CD4-positive, alpha-beta T cell treated with Interferon gamma for 1 hour (primary cell): ENCODE results near the gene MMADHC.

Experiments used
- DNase-seq: peaks from one replicate; pipeline ENCODE4 v3.0.0-alpha.2; 2020

The MMADHC gene

DNA sequence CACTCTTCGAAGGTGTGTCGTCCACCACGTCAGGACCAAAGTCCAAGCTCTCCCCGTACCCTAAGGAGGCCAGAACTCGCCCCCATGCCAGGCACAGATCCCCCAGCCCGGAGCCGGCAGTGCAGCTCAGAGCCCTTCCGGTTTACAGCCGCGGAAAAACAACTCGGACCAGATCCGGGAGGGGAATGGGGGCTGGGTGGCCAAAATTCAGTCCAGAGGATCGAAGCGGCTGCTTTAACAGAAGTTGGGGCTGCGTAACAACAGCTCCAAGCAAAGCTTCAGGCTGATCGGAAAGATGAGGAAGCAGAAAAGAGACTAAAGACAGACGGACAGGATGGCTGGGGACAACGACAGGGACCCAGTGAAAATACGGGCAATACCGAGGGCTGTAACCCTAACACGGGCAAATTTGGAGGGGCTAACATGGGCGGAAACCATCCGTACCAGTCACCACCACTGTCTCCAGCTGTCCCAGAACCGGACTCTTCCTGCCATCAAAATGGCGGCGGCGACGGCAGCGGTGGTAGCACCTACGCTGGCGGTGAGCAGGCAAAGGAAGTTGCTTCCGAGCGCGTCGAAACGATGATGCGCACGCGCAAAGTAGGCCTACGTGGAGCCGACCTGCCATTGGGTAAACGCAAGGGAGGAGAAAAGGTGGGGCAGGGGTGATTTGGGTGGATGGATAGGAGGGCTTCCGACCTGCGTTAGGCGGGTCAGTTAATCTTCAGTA, at the start of gene MMADHC:
TSS of gene MMADHC (minus strand) at position 556 of the 730 bp plus-strand sequence. CDS start 678 bp downstream, outside the sequence.
- peak; percentile 95 for DNase-seq

DNA sequence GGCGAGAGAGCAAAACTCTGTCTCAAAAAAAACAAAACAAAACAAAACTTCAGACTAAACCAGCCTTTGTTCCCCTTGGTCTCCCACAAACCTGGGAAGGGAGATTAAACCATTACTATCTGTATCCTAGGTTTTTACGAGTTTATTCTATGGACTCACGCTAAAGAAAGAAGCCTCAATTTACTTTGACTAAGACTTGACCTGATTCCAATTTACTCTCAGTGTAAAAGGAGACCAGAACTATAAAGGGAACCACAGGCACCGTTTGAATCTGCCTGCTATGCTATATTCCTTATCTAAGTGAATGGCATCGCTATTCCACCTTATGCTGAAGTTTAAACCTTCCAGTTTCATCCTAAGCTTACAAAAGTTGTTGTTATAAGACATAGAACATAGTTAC, 46.5 kb upstream of the MMADHC start:
- no peak for DNase-seq

DNA sequence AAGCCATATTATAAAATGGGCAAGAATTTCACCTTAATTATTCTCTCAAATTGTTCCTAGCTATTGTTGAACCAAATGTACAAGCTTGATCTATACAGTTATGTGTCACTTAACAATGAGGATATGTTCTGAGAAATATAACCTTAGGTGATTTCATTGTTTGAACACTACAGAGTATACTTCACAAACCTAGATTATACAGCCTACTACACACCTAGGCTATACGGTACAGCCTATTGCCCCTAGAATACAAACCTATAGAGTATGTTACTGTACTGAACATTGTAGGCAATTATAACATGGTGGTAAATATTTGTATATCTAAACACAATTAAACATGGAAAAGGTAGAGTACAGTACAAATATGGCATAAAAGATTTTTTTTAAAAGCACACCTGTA, 42.9 kb upstream of the MMADHC start:
- DNase-seq: no peak

DNA sequence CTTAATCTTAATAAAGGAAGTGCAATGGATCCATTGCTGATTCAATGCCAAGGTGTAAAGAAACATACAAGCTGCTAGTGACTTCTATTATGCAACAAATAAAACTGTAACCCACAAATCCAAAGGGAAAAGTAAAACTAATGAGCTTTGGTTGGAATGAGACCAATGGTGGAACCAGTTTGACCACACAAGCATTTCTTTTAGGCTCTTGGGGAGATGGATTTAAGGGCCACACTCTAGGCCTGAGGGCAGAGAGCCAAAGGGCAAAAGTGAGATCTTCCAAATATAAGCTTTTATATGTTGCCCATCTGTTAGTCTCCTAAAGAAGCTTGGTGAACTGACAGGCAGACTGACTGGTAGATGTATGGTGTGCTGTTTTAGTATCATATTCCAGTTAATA, 41.5 kb upstream of the MMADHC start:
- DNase-seq: no peak

DNA sequence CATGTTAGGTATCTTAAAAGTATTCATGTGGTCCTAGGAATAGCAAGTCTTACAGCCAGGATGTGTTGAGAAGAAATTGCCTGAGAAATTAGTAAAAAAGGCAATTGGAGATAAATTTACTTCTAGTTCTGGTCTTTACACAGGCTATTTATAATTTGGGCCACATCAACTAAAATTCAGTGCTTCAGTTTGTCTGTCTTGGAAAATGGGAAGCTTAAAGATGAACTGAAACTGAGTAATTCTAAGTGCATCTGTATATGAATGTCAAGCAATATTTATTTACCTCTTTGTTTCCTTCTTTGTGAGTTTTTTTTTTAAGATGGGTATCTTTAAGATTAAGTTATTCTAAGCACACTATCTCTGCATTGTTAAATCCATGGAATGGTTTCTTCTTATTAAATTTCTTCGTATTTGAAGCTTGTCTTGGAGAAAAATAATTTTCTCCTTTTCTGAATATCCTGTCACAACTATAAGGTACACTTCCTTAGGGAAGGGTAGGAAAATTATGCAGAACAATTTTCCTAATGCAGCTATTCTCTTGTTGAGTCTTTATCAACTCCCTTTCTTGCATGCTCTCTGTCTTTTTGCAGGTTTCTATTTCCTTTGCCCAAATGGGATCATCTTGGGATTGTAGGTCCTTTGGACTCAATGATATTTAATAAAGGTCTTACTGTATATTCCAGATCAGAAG, 39.7 kb upstream of the MMADHC start:
- no peak for DNase-seq

DNA sequence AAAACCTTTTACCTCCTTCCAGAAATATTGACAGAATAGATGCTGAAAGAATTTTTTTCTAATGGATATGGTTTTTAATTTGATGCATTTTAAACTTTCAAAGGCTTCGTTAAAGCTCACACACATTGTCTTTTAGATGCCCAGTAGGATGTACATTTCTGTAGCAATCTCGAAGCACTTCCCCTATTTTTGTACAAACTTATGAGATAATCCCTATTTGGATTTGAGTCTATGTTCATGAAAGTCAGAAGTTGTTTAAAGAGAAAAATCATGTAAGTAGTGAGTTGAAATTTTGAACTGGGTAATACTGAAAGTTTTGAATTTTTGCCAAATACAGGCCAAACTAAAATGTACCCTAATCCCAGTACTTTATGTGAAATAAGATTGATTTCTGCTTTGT, 38.1 kb upstream of the MMADHC start:
- no peak for DNase-seq

DNA sequence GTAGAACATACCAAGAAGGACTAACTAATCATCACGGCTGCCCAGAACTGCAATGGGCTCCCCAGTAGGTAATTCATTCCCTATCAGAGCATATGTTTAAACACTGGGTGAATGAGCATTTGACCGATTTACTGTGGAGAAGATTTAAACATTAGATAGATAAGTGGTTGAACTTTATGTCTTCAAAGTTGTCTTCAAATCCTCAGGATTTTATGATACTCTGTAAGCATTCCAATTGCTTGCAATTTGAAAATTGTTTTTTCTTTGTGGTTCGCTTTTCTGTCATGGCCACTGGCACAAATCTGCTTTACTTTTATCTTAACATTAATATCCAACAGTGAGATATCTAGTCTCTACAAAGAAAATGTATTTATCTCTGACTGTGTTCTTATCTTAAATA, 37.7 kb upstream of the MMADHC start:
- DNase-seq: no peak

DNA sequence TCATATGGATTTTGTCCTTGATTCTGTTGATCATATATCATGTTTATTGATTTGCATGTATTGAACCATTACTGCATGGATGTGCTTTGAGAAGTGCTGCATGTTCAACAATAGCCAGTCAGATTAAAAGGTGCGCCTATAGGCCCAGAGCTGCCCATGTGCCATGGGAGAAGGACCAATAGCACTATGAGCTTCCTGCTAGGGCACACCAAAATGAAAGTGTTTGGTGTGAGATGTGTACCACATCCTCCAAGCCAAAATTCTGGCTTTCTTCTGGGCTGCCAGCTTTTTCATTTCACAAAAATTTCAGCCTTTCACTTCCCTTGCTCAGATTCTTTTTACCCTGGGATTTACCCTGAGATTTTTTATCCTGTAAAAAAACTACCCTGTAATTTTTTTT, 34.8 kb upstream of the MMADHC start:
- DNase-seq: no peak

DNA sequence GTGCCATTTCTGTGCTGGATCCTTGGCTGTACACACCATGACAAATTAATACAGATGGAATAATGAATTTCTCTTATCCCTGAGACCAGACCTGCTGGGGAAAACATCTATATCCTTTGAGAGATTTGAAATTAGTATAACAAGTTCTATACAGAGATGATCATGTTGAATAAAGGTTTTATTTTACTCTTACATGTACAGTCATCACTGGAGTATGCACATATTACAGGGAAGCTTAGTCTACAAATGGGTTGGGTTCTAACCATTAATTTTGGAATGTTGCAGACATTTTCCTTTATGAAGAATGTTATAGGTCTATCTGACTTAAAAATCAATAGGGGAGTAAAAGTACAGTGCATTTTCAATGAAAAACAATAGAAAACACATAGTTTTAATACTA, 29.9 kb upstream of the MMADHC start:
- DNase-seq: no peak

DNA sequence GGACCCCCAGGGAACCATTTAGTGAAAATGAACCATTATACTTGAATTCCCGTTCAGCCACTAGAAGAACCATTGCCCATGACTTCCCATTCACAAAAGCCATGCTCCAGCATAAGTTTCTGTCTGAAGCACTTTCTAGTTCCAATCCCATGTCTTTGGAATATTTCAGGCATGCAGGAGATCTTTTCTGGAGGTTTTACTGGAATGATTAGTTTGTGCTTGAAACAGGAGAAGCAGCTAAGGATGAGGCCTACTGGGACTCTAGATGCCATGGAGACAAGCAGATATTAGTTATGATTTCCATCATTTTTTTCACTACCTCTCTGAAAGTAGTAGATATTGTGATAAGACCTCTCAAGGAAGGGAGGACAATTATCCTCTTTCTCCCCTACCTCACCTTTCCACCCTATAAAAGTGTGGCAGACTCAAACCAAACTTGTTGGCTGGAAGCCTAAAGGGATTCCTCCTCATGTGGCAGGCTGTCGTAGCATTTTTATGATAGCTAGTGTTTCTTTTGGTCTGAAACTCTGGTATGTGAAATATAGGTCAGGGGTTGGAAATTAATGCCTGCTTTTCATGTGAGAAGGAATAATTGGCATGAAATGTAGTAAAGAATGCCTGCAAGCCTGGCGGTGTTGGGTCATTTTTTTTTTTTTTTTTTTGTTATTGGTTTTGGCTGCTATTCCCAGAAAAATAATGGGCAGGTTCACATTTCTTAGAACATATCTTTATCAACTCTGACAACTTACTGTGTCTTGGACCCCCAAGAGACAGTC, 29.3 kb upstream of the MMADHC start:
- DNase-seq: no peak

DNA sequence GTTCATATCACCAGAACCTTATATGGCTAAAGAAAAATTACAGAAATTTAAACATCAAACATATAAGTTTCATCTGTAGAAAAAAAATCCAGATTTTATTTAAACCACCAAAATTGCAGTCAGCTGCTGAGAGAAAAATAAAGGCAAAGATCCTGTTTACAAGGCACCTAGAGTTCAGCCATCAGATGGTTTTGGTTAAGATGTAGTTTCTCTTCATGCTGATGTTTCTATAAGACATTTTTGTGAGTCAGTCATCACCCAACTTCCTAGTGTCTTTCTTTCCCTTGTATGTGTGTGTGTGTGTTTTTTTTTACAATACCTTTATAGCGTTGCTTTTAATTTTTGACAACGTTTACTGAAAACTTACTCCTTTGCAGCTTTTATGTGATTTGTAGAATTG, 26.1 kb upstream of the MMADHC start:
- no peak for DNase-seq

DNA sequence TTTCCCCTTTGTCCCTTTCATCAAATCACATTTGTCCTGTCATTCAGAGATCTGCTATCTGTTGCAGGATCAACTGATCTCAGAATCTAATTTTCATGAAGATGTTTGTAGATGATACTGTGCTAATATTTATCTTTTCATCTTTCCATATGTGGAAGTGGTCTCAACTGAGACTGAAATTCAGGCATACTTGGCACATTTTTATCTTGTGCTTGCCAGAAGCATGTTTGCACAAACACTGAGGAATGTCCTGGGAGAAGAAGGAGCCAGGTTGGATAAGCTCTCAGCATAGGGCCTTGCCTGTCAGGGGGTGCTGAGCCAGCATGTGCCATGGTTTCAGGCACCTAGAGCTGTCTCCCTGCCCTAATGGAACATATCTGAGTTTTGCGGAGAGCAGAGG, 24.5 kb upstream of the MMADHC start:
- DNase-seq: no peak

DNA sequence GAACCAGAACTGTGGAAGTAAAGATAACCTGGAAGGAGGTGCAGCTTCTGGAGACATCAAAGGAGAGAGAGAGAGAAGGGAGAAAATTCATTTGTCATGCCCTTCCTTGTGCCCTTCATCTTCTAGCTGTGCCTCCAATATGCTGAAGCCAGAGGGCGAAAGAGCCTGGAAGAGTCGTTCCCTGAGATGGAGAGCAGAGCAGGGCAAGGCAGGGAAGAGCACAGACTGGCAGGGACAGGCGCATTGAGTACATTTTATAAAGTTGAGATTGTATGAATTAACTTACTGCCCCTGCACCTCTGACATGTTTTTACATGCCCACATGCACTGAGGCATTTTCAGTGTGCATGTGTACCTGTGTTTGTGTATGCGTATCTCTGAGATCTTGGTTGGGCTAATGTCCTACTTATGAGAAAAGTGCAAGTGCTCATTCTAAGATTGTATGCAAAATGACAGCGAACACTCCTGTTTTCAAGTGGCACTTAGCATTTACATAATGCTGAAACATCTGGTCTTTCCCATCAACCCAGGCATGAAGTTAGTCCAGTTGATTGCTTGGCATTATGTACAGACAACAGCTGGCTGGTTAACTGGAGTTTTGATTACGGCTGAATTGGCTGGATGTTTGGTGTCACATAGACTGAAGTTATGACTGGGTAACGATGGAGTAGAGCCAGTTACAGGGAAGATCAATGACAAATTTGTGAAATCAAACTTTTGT, 23.7 kb upstream of the MMADHC start:
- no peak for DNase-seq

DNA sequence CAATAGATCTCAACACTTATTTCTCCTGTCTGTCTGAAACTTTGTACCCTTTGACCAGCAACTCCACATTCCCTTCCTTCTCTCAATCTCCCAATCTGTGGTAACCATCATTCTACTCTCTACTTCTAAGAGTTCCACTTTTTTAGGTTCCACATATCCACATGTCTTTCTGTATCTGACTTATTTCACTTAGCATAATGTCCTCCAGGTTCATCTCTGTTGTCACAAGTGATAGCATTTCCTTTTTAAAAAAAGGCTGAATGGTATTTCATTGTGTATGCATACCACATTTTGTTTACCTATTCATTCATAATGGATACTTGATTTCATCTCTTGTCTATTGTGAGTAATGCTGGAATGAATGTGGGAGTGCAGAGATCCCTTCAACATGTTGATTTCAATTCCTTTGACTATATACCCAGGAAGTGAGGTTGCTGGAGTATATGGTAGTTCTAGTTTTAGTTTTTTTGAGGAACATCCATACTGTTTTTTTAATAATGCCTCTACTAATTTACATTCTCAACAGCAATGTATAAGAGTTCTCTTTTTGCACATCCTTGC, 18.8 kb upstream of the MMADHC start:
- DNase-seq: no peak

DNA sequence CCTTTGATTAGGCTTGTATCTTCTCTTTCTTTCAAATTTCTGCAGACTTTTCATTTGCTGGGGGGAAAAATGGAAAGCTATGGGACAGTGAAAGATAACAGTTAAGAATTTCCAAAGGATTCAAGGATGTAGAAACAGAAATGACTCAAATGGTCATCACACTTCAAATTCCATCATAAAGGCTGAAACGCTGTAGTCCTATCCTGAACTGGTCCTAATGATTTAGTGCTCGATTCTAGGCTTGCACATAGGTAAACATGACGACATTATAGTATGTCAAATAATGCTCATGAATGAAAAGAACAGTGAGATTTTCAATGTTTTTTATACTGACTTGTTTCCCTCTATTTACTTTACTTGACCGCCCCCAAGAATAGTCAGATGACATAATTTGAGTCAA, 15.7 kb upstream of the MMADHC start:
- DNase-seq: no peak

DNA sequence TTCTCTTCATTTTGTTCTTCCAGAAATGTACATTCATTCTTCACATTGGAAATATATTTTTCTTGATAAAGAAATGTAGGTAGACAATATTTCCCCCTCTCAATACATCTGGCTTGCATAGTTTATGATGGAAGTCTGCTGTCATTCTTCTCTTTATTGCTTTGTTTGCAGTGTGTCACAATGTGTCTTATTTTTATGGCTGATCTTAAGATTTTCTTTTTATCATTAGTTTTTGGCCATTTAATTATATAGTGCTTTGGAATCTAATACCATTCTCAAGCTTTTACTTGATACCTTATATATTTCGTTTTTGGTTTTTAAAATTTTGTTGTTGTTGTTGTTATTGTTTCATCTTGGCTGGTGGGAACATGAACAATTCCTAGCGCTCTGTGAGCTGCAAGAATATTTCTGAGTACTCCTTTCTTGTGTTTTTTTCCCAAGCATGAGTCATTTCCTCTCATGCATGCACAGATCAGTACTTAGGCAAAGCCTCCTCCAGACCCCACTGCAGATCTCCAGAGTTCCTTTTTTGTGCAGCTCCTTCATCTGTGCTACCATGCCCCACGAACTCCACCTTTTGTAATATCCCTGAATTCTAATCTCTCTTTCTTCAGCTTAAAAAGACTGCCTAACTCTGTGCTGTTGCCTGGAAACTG, 13.7 kb upstream of the MMADHC start:
- no peak for DNase-seq

DNA sequence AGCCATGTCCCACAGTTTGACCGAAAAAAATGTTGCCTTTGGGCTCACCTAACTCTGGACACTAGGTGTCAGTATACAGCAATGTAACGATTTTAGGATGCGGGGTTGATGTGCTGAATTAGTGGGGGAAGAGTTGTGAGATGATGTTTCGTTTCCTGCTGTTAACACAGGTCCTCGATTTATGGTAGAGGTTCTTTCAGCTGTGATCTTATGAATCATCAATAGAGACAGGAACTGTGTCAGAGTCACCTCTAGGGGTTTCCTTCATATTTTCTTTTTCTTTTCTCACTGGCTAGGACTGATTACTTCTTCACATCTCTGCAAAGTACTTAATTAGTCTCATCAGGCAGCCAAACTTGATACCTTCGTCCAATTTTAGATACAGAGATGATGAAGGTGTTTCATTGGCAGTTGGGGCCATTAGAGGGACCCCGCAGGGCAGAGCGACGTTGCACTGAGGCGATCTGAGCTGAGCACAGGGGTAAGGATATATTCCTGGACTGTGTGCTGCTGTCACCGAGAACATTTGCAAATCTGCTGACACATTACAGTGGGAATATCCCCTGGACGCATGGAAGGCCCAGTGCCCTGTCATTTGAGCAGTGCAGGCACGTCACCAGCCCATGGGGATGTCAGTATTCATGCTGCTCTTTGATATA, 10.2 kb upstream of the MMADHC start:
- peak; percentile 39 for DNase-seq

DNA sequence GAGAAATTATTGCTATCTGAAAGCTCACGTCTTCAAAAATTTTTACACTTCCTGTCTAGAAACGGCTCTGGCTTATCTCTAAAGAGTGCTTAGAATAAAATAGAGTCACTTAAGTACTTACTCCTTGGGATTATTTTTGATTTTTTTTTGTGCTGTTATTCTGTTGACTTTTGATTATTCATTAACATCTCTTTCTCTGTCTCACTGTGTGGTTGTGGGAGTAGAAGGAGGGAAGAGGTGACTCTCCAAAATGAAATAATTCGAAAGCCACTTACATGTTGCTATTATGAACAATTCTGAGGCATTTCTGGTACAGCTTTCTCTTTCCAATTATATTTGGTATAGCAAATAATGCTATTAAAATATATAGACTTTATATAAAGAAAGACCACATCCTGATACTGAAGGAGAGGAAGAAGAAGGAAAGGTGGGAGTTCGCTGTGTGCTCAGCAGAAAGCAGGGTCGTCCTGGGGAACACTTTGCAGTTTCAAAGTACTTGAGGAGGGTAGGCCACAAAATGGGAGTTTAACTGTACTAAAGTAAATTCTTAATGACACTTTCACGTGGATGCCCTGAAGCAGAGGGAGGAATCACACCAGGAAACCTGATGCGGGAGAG, 9.6 kb upstream of the MMADHC start:
- no peak for DNase-seq

DNA sequence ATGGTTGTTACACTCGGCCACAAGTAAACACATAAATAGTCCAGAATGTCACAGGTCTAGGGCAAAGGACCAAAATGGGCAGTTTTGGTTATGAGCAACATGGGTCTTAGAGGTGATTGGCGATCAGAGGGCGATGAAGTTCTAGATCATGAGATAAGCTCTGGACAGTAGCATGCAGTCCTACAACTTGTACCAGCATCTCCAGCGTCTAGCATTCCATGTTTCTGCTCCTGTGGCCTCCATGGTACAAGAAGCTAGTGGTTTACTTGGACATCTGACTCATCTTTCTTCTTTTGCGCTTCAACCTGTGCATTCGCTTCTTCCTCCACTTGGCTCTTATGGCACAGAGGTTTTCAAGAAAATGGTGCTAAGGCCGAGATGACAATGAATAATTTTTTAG, 8.9 kb upstream of the MMADHC start:
- DNase-seq: no peak

DNA sequence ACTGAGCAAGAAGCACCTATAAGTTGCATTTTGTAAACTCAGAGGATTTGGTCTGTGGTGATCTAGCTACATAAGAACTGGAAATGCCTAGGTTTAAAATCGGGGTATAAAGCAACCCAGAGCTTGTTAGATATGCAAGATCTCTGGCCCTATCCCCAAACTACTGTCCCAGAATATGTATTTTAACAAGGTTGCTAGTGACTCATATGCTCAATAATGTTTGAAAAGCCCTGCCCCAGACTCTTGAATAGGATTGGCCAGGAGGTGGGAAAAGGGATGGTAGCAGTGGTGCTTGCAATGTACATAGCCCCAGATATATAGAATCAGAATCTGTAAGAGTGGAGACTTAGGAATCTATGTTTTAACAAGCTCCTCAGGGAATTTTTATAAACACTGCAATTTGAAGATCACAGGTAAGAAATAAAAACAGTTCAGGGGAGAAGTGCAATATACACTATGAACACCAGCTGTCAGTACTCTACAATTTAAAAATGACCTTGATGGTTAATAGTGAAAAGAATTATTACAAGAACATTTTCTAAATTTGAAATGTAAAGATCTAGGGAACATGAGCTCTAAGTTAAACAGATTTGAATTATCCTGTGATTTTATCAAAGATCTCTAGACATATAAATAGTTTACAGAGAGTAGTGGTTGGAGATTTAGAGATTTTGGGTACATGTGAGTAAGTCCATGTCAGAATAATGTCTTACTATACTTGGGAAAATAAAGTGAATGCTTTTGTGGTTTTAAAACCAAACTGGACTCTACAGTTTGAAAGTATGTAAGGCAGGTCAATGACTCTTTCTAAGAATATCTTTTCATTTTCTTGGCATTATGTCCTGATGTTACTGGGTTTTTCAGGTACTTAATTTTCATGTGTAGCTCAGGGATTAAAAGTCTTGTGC, 7.7 kb upstream of the MMADHC start:
- no peak for DNase-seq
